ENCODE results near the gene SLC35F3.

DNA sequence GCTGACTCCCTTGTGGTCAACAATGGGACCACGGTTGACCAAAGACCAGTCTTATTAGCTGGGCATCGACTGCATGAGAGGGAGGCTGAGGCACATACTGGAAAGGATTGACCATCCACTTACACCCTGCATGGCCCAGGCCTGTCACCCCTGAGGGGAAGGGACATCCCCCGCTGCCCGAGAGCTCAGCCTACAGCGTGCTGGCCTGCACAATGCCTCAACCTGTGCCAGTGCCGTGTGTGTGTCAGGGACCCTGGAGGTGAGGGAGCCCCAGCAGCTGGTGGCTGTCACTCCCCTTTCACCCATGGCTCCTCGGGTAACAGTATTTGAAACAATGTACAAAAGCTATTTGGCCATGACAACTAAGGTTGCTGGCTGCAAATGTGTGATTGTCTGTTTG lies 67.3 kb downstream of the SLC35F3 start:
- no peak for TF ChIP-seq FOXA1 (IDR thresholded peaks at IDR 0.05)
- TF ChIP-seq RAD21 (IDR thresholded peaks at IDR 0.05) = no peak
- TF ChIP-seq, protein P1, sequence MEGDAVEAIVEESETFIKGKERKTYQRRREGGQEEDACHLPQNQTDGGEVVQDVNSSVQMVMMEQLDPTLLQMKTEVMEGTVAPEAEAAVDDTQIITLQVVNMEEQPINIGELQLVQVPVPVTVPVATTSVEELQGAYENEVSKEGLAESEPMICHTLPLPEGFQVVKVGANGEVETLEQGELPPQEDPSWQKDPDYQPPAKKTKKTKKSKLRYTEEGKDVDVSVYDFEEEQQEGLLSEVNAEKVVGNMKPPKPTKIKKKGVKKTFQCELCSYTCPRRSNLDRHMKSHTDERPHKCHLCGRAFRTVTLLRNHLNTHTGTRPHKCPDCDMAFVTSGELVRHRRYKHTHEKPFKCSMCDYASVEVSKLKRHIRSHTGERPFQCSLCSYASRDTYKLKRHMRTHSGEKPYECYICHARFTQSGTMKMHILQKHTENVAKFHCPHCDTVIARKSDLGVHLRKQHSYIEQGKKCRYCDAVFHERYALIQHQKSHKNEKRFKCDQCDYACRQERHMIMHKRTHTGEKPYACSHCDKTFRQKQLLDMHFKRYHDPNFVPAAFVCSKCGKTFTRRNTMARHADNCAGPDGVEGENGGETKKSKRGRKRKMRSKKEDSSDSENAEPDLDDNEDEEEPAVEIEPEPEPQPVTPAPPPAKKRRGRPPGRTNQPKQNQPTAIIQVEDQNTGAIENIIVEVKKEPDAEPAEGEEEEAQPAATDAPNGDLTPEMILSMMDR (IDR thresholded peaks at IDR 0.05; ENCODE audit: low read depth, low read length, missing input control) = no peak
- TF ChIP-seq TAF1 (conservative IDR thresholded peaks at IDR 0.05) = no peak
- TF ChIP-seq, protein P2, sequence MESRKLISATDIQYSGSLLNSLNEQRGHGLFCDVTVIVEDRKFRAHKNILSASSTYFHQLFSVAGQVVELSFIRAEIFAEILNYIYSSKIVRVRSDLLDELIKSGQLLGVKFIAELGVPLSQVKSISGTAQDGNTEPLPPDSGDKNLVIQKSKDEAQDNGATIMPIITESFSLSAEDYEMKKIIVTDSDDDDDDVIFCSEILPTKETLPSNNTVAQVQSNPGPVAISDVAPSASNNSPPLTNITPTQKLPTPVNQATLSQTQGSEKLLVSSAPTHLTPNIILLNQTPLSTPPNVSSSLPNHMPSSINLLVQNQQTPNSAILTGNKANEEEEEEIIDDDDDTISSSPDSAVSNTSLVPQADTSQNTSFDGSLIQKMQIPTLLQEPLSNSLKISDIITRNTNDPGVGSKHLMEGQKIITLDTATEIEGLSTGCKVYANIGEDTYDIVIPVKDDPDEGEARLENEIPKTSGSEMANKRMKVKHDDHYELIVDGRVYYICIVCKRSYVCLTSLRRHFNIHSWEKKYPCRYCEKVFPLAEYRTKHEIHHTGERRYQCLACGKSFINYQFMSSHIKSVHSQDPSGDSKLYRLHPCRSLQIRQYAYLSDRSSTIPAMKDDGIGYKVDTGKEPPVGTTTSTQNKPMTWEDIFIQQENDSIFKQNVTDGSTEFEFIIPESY (IDR thresholded peaks at IDR 0.05) = no peak
- TF ChIP-seq, protein P3, sequence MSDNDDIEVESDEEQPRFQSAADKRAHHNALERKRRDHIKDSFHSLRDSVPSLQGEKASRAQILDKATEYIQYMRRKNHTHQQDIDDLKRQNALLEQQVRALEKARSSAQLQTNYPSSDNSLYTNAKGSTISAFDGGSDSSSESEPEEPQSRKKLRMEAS (IDR thresholded peaks at IDR 0.05) = no peak
- no peak for TF ChIP-seq YY1 (IDR thresholded peaks at IDR 0.05)
- TF ChIP-seq GABPA (IDR thresholded peaks at IDR 0.05 in 1 of 2, conservative IDR thresholded peaks at IDR 0.05 in 1 of 2) = no peak
- no peak for TF ChIP-seq NR2F2 (IDR thresholded peaks at IDR 0.05)
- TF ChIP-seq SP1 (IDR thresholded peaks at IDR 0.05) = no peak
- TF ChIP-seq EGR1 (IDR thresholded peaks at IDR 0.05; ENCODE audit: low read depth in 2 of 2) = no peak
- TF ChIP-seq, protein P4, sequence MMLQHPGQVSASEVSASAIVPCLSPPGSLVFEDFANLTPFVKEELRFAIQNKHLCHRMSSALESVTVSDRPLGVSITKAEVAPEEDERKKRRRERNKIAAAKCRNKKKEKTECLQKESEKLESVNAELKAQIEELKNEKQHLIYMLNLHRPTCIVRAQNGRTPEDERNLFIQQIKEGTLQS (IDR thresholded peaks at IDR 0.05) = no peak
